ENCODE results near the gene TOGARAM2. TPM values are rescaled to one million over a fixed set of nuclear protein-coding genes. Genes with fewer than 3 reads are reported as not detected.

TOGARAM2 gene
- total and polyA plus RNA-seq, 2 of the 8 experiments (the other 6 are each of a cell fraction or from before 2014, with no cell fraction given) = 0.42 to 1.4 TPM

DNA sequence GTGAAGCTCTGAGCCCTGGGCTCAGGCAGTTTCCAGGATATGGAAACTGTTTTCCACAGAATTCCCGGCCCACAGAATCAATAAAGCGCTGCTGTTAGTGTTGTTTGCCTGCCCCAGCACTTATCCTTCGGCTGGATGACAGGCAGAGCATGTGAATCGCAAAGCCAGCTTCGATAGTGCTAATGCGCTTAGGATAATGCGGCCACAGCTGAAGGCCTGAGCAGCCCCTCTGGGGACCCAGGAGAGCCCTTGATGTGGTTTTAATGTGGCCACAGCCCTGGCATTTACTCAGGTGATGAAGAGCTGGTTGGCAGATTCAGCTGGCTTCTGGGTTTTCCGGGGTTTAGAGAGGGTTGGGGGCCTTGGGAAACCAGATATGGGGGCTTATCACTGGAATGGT lies 69.5 kb downstream of the TOGARAM2 start:
- no peak overlapping the region for H2AFZ ChIP-seq (ENCODE audit: low read length)
- no peaks in the 10 kb centered on the region for H4K20me1 ChIP-seq (replicated peaks in 1 of 2; ENCODE audit: control insufficient read depth in 1 of 2, insufficient read depth in 2 of 2, low read length in 2 of 2)
- no peak overlapping the region for H3K4me2 ChIP-seq (ENCODE audit: insufficient read depth in 1 of 2, low read depth in 2 of 2, low read length in 2 of 2)
- H3K4ac ChIP-seq (replicated peaks; ENCODE audit: insufficient read length, low read depth, low read length) = no peak overlapping the region
- no peaks in the 10 kb centered on the region for H3K79me1 ChIP-seq (ENCODE audit: low read depth, low read length)
- no peak overlapping the region for H2BK15ac ChIP-seq (ENCODE audit: low read length)
- H3K4me3 ChIP-seq (ENCODE audit: extremely low read depth in 1 of 4, insufficient read depth in 2 of 4, low read depth in 3 of 4, low read length in 4 of 4) = no peak overlapping the region
- no peak overlapping the region for H2BK5ac ChIP-seq (ENCODE audit: low read depth, low read length)
- CTCF ChIA-PET (ENCODE audit: partially characterized antibody) = interaction anchor here (1.3 to 1.7 kb wide), 3 partner anchors 8 to 11 kb away, joined by 4 to 5 read pairs (median 4); no protein-coding TSS in a partner anchor
- H3K9ac ChIP-seq (replicated peaks in 1 of 4; ENCODE audit: extremely low read depth in 1 of 4, low read depth in 3 of 4, low read length in 3 of 4) = no peak overlapping the region
- no peak overlapping the region for H4K91ac ChIP-seq (replicated peaks; ENCODE audit: insufficient read length, low read length)
- H3K4me1 ChIP-seq (replicated peaks in 1 of 4; ENCODE audit: control insufficient read depth in 3 of 4, insufficient read depth in 4 of 4, low read length in 3 of 4) = peaks cover 0 to 5% (median 2%) of the 10 kb centered on the region in 4 experiments; a peak in 4 of 7 replicates
- no peaks in the 10 kb centered on the region for H3K27me3 ChIP-seq (replicated peaks in 1 of 4; ENCODE audit: control insufficient read depth in 3 of 4, extremely low read depth in 1 of 4, insufficient read depth in 3 of 4, low read length in 3 of 4)
- H4K5ac ChIP-seq (ENCODE audit: insufficient read length, low read depth, low read length) = no peak overlapping the region
- no peak overlapping the region for H2BK120ac ChIP-seq (replicated peaks; ENCODE audit: low read depth, low read length)
- no peaks in the 10 kb centered on the region for H3K79me2 ChIP-seq (ENCODE audit: control insufficient read depth in 1 of 2, insufficient read depth in 2 of 2, low read length in 2 of 2)
- H4K8ac ChIP-seq (ENCODE audit: extremely low read depth, insufficient read depth, low read length) = no peak overlapping the region
- peaks cover 5% of the 10 kb centered on the region; the same call in 1 of the 2 replicates for H3K23me2 ChIP-seq (ENCODE audit: low read depth, low read length)
- no peak overlapping the region for H3K14ac ChIP-seq (ENCODE audit: insufficient read length)
- no peaks in the 10 kb centered on the region for H3K36me3 ChIP-seq (ENCODE audit: control insufficient read depth in 2 of 4, insufficient read depth in 4 of 4, low read length in 3 of 4)
- no peak overlapping the region for H2BK12ac ChIP-seq (ENCODE audit: low read depth, low read length)
- H3K9me3 ChIP-seq (ENCODE audit: insufficient read depth in 2 of 2, low read depth in 1 of 2, low read length in 1 of 2) = no peaks in the 10 kb centered on the region
- H3K23ac ChIP-seq (ENCODE audit: insufficient read length) = no peak overlapping the region
- no peak overlapping the region for H3K56ac ChIP-seq (replicated peaks; ENCODE audit: insufficient read length, low read depth, low read length)
- no peak overlapping the region for H2AK5ac ChIP-seq (ENCODE audit: low read depth, low read length)
- no peak overlapping the region for H2BK20ac ChIP-seq (ENCODE audit: low read length)
- TF ChIP-seq KDM1A (IDR thresholded peaks at IDR 0.05; ENCODE audit: borderline replicate concordance, low read length) (no peak), SIN3A (conservative IDR thresholded peaks at IDR 0.05 in 1 of 2, IDR thresholded peaks at IDR 0.05 in 1 of 2; ENCODE audit: low read depth in 1 of 2, low read length in 2 of 2) (no peak), CEBPB (IDR thresholded peaks at IDR 0.05; ENCODE audit: low read depth, low read length) (no peak), RAD21 (IDR thresholded peaks at IDR 0.05 in 1 of 2, conservative IDR thresholded peaks at IDR 0.05 in 1 of 2; ENCODE audit: low read depth in 2 of 2, low read length in 2 of 2) (no peak), BCL11A (IDR thresholded peaks at IDR 0.05; ENCODE audit: low read depth in 2 of 2, low read length in 2 of 2) (no peak), GABPA (IDR thresholded peaks at IDR 0.05; ENCODE audit: borderline replicate concordance, insufficient read depth, low read length) (no peak), BRCA1 (IDR thresholded peaks at IDR 0.05; ENCODE audit: low read depth, low read length) (no peak), TAF7 (optimal IDR thresholded peaks at IDR 0.05; ENCODE audit: borderline replicate concordance, low read depth, low read length) (no peak), SRF (IDR thresholded peaks at IDR 0.05; ENCODE audit: low read depth, low read length) (no peak)
- TF ChIP-seq, protein P1, sequence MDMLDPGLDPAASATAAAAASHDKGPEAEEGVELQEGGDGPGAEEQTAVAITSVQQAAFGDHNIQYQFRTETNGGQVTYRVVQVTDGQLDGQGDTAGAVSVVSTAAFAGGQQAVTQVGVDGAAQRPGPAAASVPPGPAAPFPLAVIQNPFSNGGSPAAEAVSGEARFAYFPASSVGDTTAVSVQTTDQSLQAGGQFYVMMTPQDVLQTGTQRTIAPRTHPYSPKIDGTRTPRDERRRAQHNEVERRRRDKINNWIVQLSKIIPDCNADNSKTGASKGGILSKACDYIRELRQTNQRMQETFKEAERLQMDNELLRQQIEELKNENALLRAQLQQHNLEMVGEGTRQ (IDR thresholded peaks at IDR 0.05; ENCODE audit: low read length) = no peak
- no peak overlapping the region for H3K18ac ChIP-seq (ENCODE audit: extremely low read depth, low read length)
- H3K27ac ChIP-seq (ENCODE audit: low read depth, low read length) = no peak overlapping the region
- no peak for FAIRE-seq
- POLR2A ChIA-PET (ENCODE audit: partially characterized antibody) = no interaction called here
- 97% methylated on average over 8 of the region's 8 CpGs; no CpG with 5 or more reads in 1 of the 2 experiments for WGBS, 2 experiments (ENCODE audit: extremely low coverage in 1 of 2, insufficient coverage in 1 of 2, insufficient read length in 1 of 2, insufficient replicate concordance in 2 of 2, low coverage in 1 of 2, low lambda C conversion rate in 2 of 2, missing lambda C conversion rate in 1 of 2)
- no peak for DNase-seq (ENCODE audit: low read depth in 1 of 2, low spot score in 2 of 2)

Measured in H1 (cell line).